Colonic mucosa (tissue), 4 donors: ENCODE results near the gene SSC4D. TPM values are rescaled to one million over a fixed set of nuclear protein-coding genes. Genes with fewer than 3 reads are reported as not detected.
"Not testable (repeated sequence)": the region's sequence is repeated elsewhere in the genome, so short reads cannot be mapped to it uniquely, and the experiment has no call there.

Experiments used
- DNase-seq: peaks from one replicate; pipeline ENCODE4 v3.0.0-alpha.2; 2020
- H3K27ac ChIP-seq: fragments of 200-600 bp; one replicate; pipeline ENCODE4 v1.8.0; 2021
- H3K27me3 ChIP-seq: fragments of 200-600 bp; one replicate; pipeline ENCODE4 v1.8.0; 2021
- H3K36me3 ChIP-seq: fragments of 200-600 bp; one replicate; pipeline ENCODE4 v1.8.0; 2021
- H3K4me1 ChIP-seq: fragments of 200-600 bp; one replicate; pipeline ENCODE4 v1.8.0; 2021; ENCODE audit warnings: mild to moderate bottlenecking
- H3K4me3 ChIP-seq: fragments of 200-600 bp; one replicate; pipeline ENCODE4 v1.8.0; 2021
- H3K9ac ChIP-seq, 2 donors: one replicate each; pipeline ENCODE4 v1.7.0; 2013; ENCODE audit warnings: control low read depth in 2 of 2, low read depth in 2 of 2, low read length in 2 of 2
- H3K9me3 ChIP-seq: fragments of 200-600 bp; one replicate; pipeline ENCODE4 v1.8.0; 2021
- CTCF ChIP-seq: fragments of 200-600 bp; IDR thresholded peaks from one replicate; pipeline ENCODE4 v1.8.0; 2022; ENCODE audit warnings: antibody characterized with exemption, mild to moderate bottlenecking
- intact Hi-C: fragments of 100-400 bp; cut with DNase I; formaldehyde crosslinking; loops from one replicate; pipeline ENCODE4 v1.14.1; 2022
- total RNA-seq, 2 donors: library from RNA; stranded (reverse); fragmentation: NEBNext Ultra II Directional in 1 of 2; extraction: Animal tissue kit (Norgen Biotek cat#: 25700) in 1 of 2; gene quantifications; one replicate each; pipeline ENCODE4 v1.2.1, GENCODE V29; 2021
- donor health status: healthy.
- donor health status: DM: no; HTN: no; CAD: no.
- donor health status: DM: no; HTN: no; CAD: no.

SSC4D gene
- total RNA-seq, result under 1 TPM; 0.42 to 0.45 TPM

- Histone ChIP-seq H3K4me3 (no peak within 1 kb of the TSS), H3K27me3 (no peaks in the 10 kb centered on the region), H3K4me1 (no peaks in the 10 kb centered on the region), H3K27ac (no peak within 1 kb of the TSS), H3K36me3 (no peaks in the 10 kb centered on the region), H3K9me3 (no peaks in the 10 kb centered on the region), H3K9ac (no peak within 1 kb of the TSS)
- intact Hi-C loops, result no loop called here
- no peak for TF ChIP-seq CTCF
- DNase-seq, result no peak
Measured at GRCh38 chr7:76409537-76409936, at the start of gene SSC4D. SSC4D (minus strand) TSS chr7:76409697; CDS start chr7:76404439, 5,258 bp downstream.

GRCh38 chr7:76458504-76458903 is 49.0 kb upstream of the SSC4D start:
- peak; percentile 81 for DNase-seq
- H3K4me3 ChIP-seq, H3K9ac ChIP-seq, H3K36me3 ChIP-seq, H3K27ac ChIP-seq, intact Hi-C loops, H3K4me1 ChIP-seq, H3K9me3 ChIP-seq, H3K27me3 ChIP-seq: not testable (repeated sequence)

- H3K4me3 ChIP-seq, H3K36me3 ChIP-seq, H3K27me3 ChIP-seq, H3K9me3 ChIP-seq, intact Hi-C loops, H3K27ac ChIP-seq, H3K9ac ChIP-seq, H3K4me1 ChIP-seq, DNase-seq: not testable (repeated sequence)
Measured at GRCh38 chr7:76457017-76457416, 47.5 kb upstream of the SSC4D start.

GRCh38 chr7:76445577-76446008 is 36.1 kb upstream of the SSC4D start:
- peak; percentile 49 for DNase-seq
- H3K4me3 ChIP-seq, H3K36me3 ChIP-seq, intact Hi-C loops, H3K27me3 ChIP-seq, H3K9me3 ChIP-seq, H3K9ac ChIP-seq, H3K4me1 ChIP-seq: not testable (repeated sequence)
- H3K27ac ChIP-seq, result peak overlapping the region; percentile 61

- H3K4me3 ChIP-seq, H3K27me3 ChIP-seq, H3K4me1 ChIP-seq, H3K36me3 ChIP-seq, H3K9ac ChIP-seq, H3K9me3 ChIP-seq, DNase-seq, intact Hi-C loops, H3K27ac ChIP-seq: not testable (repeated sequence)
Measured at GRCh38 chr7:76443846-76444245, 34.3 kb upstream of the SSC4D start.

- DNase-seq, H3K27me3 ChIP-seq, intact Hi-C loops, H3K4me1 ChIP-seq, H3K9me3 ChIP-seq, H3K27ac ChIP-seq, H3K9ac ChIP-seq, H3K4me3 ChIP-seq, H3K36me3 ChIP-seq: not testable (repeated sequence)
Measured at GRCh38 chr7:76442664-76443446, 33.4 kb upstream of the SSC4D start.

GRCh38 chr7:76441792-76442191 is 32.3 kb upstream of the SSC4D start:
- H3K4me1 ChIP-seq, H3K9me3 ChIP-seq, H3K27ac ChIP-seq, H3K4me3 ChIP-seq, intact Hi-C loops, H3K27me3 ChIP-seq, H3K36me3 ChIP-seq, H3K9ac ChIP-seq, DNase-seq: not testable (repeated sequence)

GRCh38 chr7:76440404-76440803 is 30.9 kb upstream of the SSC4D start:
- H3K27ac ChIP-seq, H3K9me3 ChIP-seq, H3K4me1 ChIP-seq, intact Hi-C loops, DNase-seq, H3K27me3 ChIP-seq, H3K4me3 ChIP-seq, H3K36me3 ChIP-seq, H3K9ac ChIP-seq: not testable (repeated sequence)

GRCh38 chr7:76439120-76439888 is 29.8 kb upstream of the SSC4D start:
- H3K36me3 ChIP-seq, H3K27ac ChIP-seq, H3K4me3 ChIP-seq, H3K9me3 ChIP-seq, DNase-seq, H3K4me1 ChIP-seq, H3K27me3 ChIP-seq, H3K9ac ChIP-seq, intact Hi-C loops: not testable (repeated sequence)
